Measurements from ENCODE around the gene PRSS56.

PRSS56 gene

GRCh38 chr2:232479341-232480200 is 40.6 kb upstream of the PRSS56 start:
- H3K4me3 ChIP-seq (replicated peaks; ENCODE audit: low read depth, low read length): no peak overlapping the region
- no peak for DNase-seq (ENCODE audit: low read depth)
- no peak for TF ChIP-seq CTCF (IDR thresholded peaks at IDR 0.05; ENCODE audit: low read length, missing control alignments)

GRCh38 chr2:232480201-232481190 is 39.7 kb upstream of the PRSS56 start:
- TF ChIP-seq CTCF (IDR thresholded peaks at IDR 0.05; ENCODE audit: low read length, missing control alignments): no peak
- DNase-seq (ENCODE audit: low read depth): no peak
- no peak overlapping the region for H3K4me3 ChIP-seq (replicated peaks; ENCODE audit: low read depth, low read length)

GRCh38 chr2:232481322-232482140 is 38.7 kb upstream of the PRSS56 start:
- DNase-seq (ENCODE audit: low read depth): no peak
- no peak overlapping the region for H3K4me3 ChIP-seq (replicated peaks; ENCODE audit: low read depth, low read length)
- TF ChIP-seq CTCF (IDR thresholded peaks at IDR 0.05; ENCODE audit: low read length, missing control alignments): no peak

GRCh38 chr2:232482301-232483238 is 37.6 kb upstream of the PRSS56 start:
- DNase-seq (ENCODE audit: low read depth): no peak
- H3K4me3 ChIP-seq (replicated peaks; ENCODE audit: low read depth, low read length): no peak overlapping the region
- no peak for TF ChIP-seq CTCF (IDR thresholded peaks at IDR 0.05; ENCODE audit: low read length, missing control alignments)

- H3K4me3 ChIP-seq (replicated peaks; ENCODE audit: low read depth, low read length): no peak overlapping the region
- no peak for DNase-seq (ENCODE audit: low read depth)
- no peak for TF ChIP-seq CTCF (IDR thresholded peaks at IDR 0.05; ENCODE audit: low read length, missing control alignments)
Measured at GRCh38 chr2:232483311-232483922, 36.8 kb upstream of the PRSS56 start.
